Measurements from ENCODE around the gene CACNA1C.

DNA sequence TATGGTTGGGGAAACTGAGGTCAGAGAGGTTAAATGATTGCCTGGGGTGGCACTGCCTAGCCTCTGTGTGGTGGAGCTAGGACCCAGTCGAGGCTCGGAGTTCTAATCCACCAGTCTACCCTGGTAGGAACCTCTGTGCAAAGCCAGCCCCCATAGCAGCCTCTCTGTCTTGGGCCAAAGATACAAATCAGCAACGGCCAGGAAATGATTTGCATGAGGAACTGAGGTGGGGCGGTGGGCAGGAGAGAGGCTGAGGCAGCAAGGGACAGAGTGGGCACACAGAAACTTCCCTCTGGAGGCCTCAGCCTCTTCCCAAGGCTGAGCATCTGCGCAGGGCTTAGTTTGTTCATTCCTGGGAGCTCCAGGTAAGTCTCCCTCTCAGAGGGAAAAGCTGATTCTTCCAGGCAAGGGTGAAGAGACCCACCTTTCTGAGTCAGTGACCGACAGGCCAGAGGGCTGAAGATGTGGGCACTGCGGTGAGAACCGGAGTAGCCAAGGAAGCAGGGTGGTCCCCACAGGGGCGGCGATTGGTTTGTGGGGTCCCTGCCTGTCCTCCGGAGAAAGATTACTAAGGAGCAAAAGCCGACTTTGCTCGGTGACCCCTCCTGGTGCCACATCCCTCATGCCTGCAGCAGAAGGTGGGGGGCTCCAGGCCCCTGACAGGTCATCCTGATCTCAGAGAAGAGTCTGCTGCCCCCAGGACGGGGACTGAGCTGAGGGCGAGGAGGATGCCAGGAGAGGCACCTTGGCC, 134.6 kb downstream of the CACNA1C start:
- TF ChIP-seq, protein P1, sequence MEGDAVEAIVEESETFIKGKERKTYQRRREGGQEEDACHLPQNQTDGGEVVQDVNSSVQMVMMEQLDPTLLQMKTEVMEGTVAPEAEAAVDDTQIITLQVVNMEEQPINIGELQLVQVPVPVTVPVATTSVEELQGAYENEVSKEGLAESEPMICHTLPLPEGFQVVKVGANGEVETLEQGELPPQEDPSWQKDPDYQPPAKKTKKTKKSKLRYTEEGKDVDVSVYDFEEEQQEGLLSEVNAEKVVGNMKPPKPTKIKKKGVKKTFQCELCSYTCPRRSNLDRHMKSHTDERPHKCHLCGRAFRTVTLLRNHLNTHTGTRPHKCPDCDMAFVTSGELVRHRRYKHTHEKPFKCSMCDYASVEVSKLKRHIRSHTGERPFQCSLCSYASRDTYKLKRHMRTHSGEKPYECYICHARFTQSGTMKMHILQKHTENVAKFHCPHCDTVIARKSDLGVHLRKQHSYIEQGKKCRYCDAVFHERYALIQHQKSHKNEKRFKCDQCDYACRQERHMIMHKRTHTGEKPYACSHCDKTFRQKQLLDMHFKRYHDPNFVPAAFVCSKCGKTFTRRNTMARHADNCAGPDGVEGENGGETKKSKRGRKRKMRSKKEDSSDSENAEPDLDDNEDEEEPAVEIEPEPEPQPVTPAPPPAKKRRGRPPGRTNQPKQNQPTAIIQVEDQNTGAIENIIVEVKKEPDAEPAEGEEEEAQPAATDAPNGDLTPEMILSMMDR (IDR thresholded peaks at IDR 0.05) = no peak
- no peak for TF ChIP-seq POLR2A (IDR thresholded peaks at IDR 0.05)
